GM21528 (cell line): Measurements from ENCODE around the gene FOXRED1.
"Not testable (repeated sequence)": the region's sequence is repeated elsewhere in the genome, so short reads cannot be mapped to it uniquely, and the experiment has no call there.

Experiments used
- ATAC-seq: cut with Tn5 transposase; IDR thresholded peaks from one replicate; pipeline ENCODE4 v1.9.1; 2021; ENCODE audit warnings: mild to moderate bottlenecking, moderate library complexity; ENCODE audit not compliant: unreplicated experiment, low FRiP score

FOXRED1 gene

GRCh38 chr11:126268361-126268707, 620 bp upstream of the FOXRED1 start:
- peak; percentile 4 for ATAC-seq

GRCh38 chr11:126277322-126277721, 8.4 kb downstream of the FOXRED1 start:
- no peak for ATAC-seq

DNA sequence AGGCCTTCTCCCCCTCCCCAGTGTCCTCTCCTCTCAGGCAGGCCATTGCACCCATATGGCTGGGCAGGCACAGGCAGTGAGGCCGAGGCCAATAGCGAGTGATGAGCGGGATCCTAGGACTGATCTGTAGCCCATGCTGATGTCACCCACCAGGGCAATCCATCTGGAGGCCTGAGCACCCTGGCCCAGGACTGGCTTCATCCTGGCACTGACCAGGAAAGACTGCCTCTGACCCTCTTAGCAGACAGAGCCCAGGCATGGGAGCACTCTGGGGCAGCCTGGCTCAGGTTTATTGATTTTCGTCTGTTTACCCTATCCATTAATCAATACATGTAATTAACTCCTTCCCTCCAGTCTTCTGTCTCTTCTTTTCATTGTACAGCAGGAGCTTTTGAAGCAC, 8.8 kb downstream of the FOXRED1 start:
- ATAC-seq = no peak

DNA sequence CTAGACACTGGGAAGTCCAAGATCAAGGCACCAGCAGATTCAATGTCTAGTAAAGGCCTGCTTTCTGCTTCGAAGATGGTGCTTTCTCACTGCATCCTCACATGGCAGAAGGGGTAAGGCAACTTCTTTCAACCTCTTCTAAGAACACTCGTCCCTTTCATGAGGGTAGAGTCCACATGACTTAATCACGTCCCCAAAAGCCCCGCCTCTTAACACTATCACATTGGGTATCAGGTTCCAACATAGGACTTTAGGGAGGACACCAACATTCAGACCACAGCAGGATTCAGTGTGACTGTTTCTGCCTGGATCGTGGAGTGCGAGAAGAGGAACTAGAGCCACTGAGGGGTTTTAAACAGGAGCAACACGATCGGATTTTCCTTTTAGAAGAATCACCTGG, 10.2 kb downstream of the FOXRED1 start:
- ATAC-seq = no peak

DNA sequence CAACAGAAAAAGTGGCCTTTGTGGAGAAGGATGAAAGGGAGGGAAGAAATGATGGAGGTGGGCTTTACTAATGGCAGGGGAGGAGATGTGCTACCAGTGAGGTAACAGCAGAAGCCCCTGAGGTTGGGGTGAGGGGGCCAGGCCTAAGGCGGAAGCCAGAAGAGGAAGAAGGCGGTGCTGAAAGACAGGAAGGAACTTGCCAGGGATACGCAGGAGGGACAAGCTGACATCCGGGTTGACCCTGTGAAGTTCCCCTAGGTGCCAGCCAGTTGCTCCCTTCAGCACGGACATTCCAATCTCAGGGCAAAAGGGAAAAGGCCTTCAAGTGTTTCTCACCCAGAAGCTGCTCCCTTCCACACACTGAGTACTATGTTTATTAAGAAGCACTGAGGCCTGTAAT, 11.6 kb downstream of the FOXRED1 start:
- no peak for ATAC-seq

DNA sequence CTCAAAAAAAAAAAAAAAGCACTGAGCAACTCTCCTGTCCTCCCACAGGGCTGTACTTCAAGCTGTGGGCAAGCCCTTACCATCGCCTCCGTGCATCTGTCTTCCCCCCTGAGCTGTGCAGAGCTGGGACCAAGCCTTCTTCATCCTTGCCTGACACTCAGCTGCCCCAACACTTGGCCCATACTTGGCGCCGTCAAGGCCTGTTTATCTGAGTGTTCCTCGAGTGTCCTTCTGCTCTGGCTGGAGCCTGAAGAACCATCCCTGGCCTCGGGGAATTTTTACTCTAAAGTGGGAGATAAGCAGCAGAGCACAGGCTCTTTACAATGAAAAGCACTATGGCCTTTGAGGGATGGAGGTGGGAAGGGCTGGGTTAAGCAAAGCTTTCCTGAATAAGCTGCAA, 12.3 kb downstream of the FOXRED1 start:
- no peak for ATAC-seq

DNA sequence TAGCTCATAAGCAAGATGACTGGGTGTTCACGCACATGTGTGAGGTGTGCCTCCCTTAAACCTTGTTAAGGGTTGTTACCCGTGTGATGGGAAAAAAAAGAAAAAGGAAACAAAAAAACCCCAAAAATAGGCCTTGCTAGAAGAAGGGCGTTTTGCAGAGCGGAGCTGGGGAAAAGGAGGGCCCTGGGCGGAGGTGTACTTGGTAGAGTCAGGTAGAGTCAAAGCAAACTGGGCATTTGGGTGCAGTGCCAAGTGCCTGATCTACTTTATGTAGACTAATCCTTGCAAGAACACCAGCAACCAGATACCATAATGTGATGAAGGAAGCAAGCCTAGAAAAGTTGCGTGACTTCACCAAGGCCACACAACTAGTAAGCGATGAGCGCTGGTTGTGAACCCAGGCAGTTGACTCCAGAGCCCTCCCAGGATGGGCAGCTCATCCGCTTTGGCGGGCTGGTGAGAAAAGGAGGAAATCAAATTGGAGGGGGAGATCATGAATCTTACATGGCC, 12.8 kb downstream of the FOXRED1 start:
- ATAC-seq = no peak

GRCh38 chr11:126282361-126282735, 13.4 kb downstream of the FOXRED1 start:
- ATAC-seq = no peak

DNA sequence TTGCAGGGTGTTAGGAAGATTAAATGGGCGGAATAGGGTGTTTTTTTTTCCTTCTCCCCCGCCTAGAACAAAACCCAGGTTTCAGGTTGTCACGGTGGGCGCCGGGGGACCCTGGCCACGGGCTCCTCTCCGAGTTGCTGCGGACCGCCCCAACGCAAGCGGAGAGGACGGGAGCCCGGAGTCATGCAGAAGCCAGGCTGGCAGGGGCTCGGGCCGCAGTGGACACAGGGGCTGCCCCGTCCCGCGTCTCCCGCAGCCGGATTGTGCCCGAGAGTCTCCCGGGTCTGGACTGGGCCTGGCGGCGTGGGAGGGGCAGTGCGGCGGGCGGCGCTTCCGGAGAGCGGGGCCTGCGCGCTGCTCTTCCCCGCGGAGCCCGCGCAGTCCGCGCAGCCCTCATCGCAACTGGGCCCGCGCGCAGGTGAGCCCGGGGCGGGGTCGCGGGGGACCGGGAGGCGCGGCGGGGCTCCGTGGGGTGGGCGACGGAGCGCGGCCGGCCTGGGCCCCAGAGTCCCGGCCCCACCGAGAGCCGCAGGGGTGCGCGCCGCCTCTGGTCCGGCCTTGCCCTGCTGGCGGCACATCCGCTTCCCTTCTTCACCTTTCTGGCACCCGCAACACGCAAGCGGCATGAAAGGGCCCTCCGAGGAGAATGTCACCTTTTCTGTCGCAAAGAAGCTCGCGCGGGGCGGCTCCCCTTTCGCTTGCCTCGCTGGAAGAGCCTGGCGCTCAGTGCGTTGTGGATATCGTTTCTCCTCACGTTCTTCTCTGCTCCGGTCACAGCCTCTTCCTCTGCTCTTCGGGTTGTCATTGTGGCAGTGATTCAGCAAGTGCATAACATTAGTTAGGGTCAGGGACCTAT, 14.0 kb downstream of the FOXRED1 start, which contains the start of gene TIRAP:
Gene TIRAP, plus strand, starts transcription at position 358 of the 856 bp plus-strand sequence. CDS start 7,802 bp downstream, outside the sequence.
- ATAC-seq = peak; percentile 59

- ATAC-seq = peak; percentile 63
These were observed 15.9 kb downstream of the FOXRED1 start for GRCh38 chr11:126284829-126285228.

GRCh38 chr11:126288237-126288636, 19.3 kb downstream of the FOXRED1 start:
- ATAC-seq = no peak

DNA sequence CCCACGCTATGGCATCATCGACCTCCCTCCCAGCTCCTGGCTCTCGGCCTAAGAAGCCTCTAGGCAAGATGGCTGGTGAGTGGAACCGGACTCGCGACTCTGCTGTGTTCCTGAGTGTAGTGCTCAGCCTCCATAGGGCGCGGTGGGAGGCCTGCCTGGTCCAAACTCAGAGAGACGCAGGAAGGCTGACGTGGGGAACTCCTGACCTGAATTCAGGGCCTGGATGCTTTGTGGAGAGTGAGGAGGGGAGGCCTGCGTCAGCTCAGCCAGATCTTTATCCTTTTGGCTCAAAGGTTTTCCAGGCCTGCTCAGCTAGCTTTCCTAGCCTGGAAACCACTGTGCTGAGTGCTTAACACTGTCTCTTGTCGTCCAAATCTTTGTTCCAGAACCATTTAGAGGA, 21.9 kb downstream of the FOXRED1 start:
- no peak for ATAC-seq

- no peak for ATAC-seq
These were observed 24.8 kb downstream of the FOXRED1 start for GRCh38 chr11:126293726-126294125.

DNA sequence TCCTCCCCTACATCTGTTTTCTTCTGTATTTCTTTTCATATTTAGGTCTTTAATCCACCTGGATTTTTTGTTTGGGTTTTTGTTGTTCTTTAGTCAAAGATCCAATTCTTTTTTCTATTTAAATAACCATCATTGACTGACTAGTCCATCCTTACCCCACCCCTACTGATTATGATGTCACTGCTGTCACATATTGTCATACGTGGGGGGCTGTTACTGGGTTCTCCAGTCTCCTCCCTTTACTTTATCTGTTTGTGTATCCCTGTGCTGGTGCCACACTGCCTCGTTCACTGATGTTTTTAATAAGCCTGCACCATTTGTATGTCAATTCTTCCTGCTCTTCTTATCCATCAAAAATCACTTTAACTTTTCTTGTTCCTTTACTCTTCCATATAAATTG, 28.1 kb downstream of the FOXRED1 start:
- no peak for ATAC-seq

DNA sequence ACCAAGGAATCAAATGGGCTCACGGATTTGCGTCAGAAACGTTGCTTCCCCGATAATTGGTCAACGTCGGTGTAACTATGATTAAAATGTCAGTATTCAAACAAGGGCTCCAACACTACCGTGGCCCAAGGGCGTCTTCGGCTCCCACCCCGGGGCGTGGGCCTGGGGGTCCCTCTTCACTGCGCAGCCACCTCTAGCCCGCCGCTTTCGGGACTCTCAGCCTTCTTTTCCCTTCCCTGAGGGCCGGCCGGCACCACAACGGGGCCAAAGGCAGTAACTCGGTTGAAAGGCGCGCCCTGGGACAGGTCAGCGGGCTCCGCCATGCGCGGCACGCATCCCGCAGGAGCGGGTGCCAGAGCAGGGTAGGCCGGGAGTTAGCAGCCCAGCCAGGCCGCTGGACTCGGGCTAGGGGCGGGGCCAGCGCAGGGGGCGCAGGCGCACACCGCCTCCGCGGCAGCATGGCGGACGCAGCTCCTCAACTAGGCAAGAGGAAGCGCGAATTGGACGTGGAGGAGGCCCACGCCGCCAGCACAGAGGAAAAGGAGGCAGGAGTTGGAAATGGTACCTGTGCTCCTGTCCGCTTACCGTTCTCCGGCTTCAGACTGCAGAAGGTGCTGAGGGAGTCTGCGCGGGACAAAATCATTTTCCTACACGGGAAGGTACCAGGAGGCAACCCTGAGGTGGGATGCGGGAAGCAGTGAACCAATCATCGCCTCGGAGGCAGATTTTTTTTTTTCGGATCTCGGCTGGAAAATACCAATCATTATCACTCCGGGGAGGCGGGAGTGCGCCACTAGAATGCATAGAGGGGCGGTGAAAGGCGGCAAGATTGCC, 34.9 kb downstream of the FOXRED1 start, which contains the start of gene DCPS:
Gene DCPS, plus strand, starts transcription at position 438 of the 834 bp plus-strand sequence. Its CDS starts 21 bp downstream, at position 459.
- ATAC-seq = peak; percentile 93

GRCh38 chr11:126304457-126305075, 35.6 kb downstream of the FOXRED1 start:
- peak; percentile 2 for ATAC-seq

DNA sequence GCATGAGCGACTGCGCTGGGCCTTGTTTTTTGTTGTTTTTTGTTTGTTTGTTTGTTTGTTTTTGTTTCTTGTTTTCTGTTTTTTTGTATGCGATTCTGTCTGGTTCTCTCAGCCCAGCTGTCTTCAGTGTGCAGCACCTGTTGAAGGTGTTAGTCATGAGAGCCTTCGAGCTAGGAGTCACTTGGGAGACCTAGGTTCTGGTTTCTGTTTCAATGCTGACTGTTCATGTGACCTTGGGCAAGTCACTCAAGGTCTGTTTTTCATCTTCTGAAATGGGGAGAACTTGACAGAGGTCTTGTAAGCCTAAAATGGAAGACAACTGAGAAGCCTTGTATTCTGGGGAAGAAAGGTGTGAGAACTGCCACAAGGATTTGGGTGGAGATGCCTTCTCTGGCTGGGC, 36.7 kb downstream of the FOXRED1 start:
- peak; percentile 50 for ATAC-seq

DNA sequence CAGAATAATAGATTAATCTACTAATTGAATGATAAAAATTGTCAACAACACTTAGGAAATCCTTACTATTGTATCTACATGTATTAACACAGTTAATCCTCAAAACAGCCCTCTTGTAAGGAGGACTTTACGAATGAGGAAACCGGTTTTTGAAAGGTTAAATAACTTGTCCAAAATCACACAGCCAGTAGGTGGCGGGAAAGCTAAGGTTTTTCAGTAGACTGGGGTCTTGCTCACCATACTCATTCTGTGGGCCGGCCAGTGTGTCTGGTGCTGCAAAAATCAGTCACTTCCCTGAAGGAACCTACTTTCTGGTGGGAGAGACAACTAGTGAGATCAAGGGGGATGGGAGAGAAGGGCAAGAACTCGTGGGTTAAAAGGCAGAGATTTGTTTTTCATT, 38.8 kb downstream of the FOXRED1 start:
- ATAC-seq = no peak

DNA sequence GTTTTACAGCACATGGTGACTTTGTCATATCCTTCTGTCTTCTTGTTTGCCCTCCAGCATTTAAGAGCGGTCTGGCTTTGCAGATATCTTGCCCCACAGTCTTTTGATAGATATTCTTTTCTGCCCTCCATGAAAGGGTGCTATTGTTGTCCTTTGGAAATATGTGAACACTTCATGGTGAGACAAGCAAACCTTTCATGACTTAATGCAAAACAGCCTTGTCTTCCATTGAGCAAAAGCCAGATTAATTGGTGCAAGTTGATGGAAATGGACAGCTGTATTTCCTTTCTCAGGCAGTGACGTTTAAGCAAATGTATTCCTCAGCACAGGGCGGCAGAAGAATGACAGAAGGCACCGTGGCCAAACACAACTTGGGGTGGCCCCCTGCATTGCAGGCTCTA, 39.3 kb downstream of the FOXRED1 start:
- ATAC-seq = no peak

GRCh38 chr11:126308771-126309170, 39.8 kb downstream of the FOXRED1 start:
- not testable (repeated sequence) for ATAC-seq
